IPS-15b (cell line): ENCODE results near the gene IFT80.
"Not testable (repeated sequence)": the region's sequence is repeated elsewhere in the genome, so short reads cannot be mapped to it uniquely, and the experiment has no call there.

ENCODE experiments used
- H3K27me3 ChIP-seq: one replicate; pipeline ENCODE4 v1.6.1; 2013; ENCODE audit warnings: low read length; ENCODE audit not compliant: control insufficient read depth, insufficient read depth
- H3K36me3 ChIP-seq: one replicate; pipeline ENCODE4 v1.6.1; 2013; ENCODE audit warnings: low read length; ENCODE audit not compliant: control insufficient read depth, insufficient read depth
- H3K4me1 ChIP-seq: one replicate; pipeline ENCODE4 v1.6.1; 2013; ENCODE audit warnings: mild to moderate bottlenecking, low read length; ENCODE audit not compliant: control insufficient read depth, insufficient read depth
- H3K4me3 ChIP-seq: one replicate; pipeline ENCODE4 v1.5.1; 2013; ENCODE audit warnings: low read depth, low read length
- H3K9ac ChIP-seq: one replicate; pipeline ENCODE4 v1.6.1; 2013; ENCODE audit warnings: low read depth, mild to moderate bottlenecking, low read length
- H3K9me3 ChIP-seq: one replicate; pipeline ENCODE4 v1.6.1; 2013; ENCODE audit warnings: mild to moderate bottlenecking, low read length; ENCODE audit not compliant: control insufficient read depth, insufficient read depth

IFT80 gene

GRCh38 chr3:160331127-160331937 lies 67.7 kb downstream of the IFT80 start:
- H3K27me3 ChIP-seq, result no peaks in the 10 kb centered on the region
- H3K9me3 ChIP-seq, result no peaks in the 10 kb centered on the region
- H3K4me1 ChIP-seq, result no peaks in the 10 kb centered on the region
- H3K36me3 ChIP-seq, result no peaks in the 10 kb centered on the region
- H3K9ac ChIP-seq, result no peak overlapping the region
- no peak overlapping the region for H3K4me3 ChIP-seq

GRCh38 chr3:160330690-160331089 lies 68.3 kb downstream of the IFT80 start:
- Histone ChIP-seq H3K27me3 (no peaks in the 10 kb centered on the region), H3K36me3 (no peaks in the 10 kb centered on the region), H3K9ac (no peak overlapping the region), H3K4me3 (no peak overlapping the region), H3K4me1 (no peaks in the 10 kb centered on the region), H3K9me3 (no peaks in the 10 kb centered on the region)

- H3K36me3 ChIP-seq, result no peaks in the 10 kb centered on the region
- H3K27me3 ChIP-seq, result no peaks in the 10 kb centered on the region
- H3K4me3 ChIP-seq, result no peak overlapping the region
- H3K9ac ChIP-seq, result no peak overlapping the region
- H3K4me1 ChIP-seq, result no peaks in the 10 kb centered on the region
- H3K9me3 ChIP-seq, result no peaks in the 10 kb centered on the region
Observed at GRCh38 chr3:160330109-160330508, 68.9 kb downstream of the IFT80 start.

GRCh38 chr3:160326286-160326685 lies 72.7 kb downstream of the IFT80 start:
- not testable (repeated sequence) for H3K27me3 ChIP-seq, H3K9ac ChIP-seq, H3K9me3 ChIP-seq, H3K36me3 ChIP-seq, H3K4me1 ChIP-seq, H3K4me3 ChIP-seq

GRCh38 chr3:160321821-160322220 lies 77.2 kb downstream of the IFT80 start:
- not testable (repeated sequence) for H3K9me3 ChIP-seq, H3K36me3 ChIP-seq, H3K4me3 ChIP-seq

GRCh38 chr3:160319322-160319721 lies 79.7 kb downstream of the IFT80 start:
- no peak overlapping the region for H3K9ac ChIP-seq
- peaks cover 2% of the 10 kb centered on the region for H3K4me1 ChIP-seq
- H3K27me3 ChIP-seq, result no peaks in the 10 kb centered on the region
- H3K36me3 ChIP-seq, result no peaks in the 10 kb centered on the region
- no peaks in the 10 kb centered on the region for H3K9me3 ChIP-seq
- no peak overlapping the region for H3K4me3 ChIP-seq

More at GRCh38 chr3:160321821-160322220, 77.2 kb downstream of the IFT80 start:
- H3K4me1 ChIP-seq, H3K27me3 ChIP-seq, H3K9ac ChIP-seq: not testable (repeated sequence)

GRCh38 chr3:160314995-160315394 lies 84.0 kb downstream of the IFT80 start:
- H3K36me3 ChIP-seq, result no peaks in the 10 kb centered on the region

GRCh38 chr3:160312014-160312624 lies 86.9 kb downstream of the IFT80 start:
- Histone ChIP-seq H3K4me1 (peaks cover 3% of the 10 kb centered on the region), H3K9me3 (no peaks in the 10 kb centered on the region), H3K9ac (no peak overlapping the region), H3K36me3 (no peaks in the 10 kb centered on the region), H3K4me3 (no peak overlapping the region), H3K27me3 (no peaks in the 10 kb centered on the region)

More at GRCh38 chr3:160314995-160315394, 84.0 kb downstream of the IFT80 start:
- no peak overlapping the region for H3K9ac ChIP-seq
- H3K27me3 ChIP-seq, result no peaks in the 10 kb centered on the region
- H3K9me3 ChIP-seq, result no peaks in the 10 kb centered on the region
- no peak overlapping the region for H3K4me3 ChIP-seq
- H3K4me1 ChIP-seq, result peaks cover 3% of the 10 kb centered on the region

GRCh38 chr3:160302806-160303205 lies 96.2 kb downstream of the IFT80 start:
- no peak overlapping the region for H3K9ac ChIP-seq
- H3K4me1 ChIP-seq, result no peaks in the 10 kb centered on the region
- no peaks in the 10 kb centered on the region for H3K36me3 ChIP-seq
- no peak overlapping the region for H3K4me3 ChIP-seq
- H3K9me3 ChIP-seq, result no peaks in the 10 kb centered on the region
- H3K27me3 ChIP-seq, result no peaks in the 10 kb centered on the region

- Histone ChIP-seq H3K27me3 (no peaks in the 10 kb centered on the region), H3K4me1 (no peaks in the 10 kb centered on the region), H3K9ac (no peak overlapping the region), H3K36me3 (no peaks in the 10 kb centered on the region), H3K4me3 (no peak overlapping the region), H3K9me3 (no peaks in the 10 kb centered on the region)
Observed at GRCh38 chr3:160296591-160296990, 102.4 kb downstream of the IFT80 start.

GRCh38 chr3:160291909-160292299 lies 107.1 kb downstream of the IFT80 start:
- Histone ChIP-seq H3K9ac (no peak overlapping the region), H3K36me3 (no peaks in the 10 kb centered on the region), H3K9me3 (no peaks in the 10 kb centered on the region)

GRCh38 chr3:160291290-160291908 lies 107.6 kb downstream of the IFT80 start:
- H3K9ac ChIP-seq, result no peak overlapping the region
- no peaks in the 10 kb centered on the region for H3K4me1 ChIP-seq
- no peaks in the 10 kb centered on the region for H3K36me3 ChIP-seq
- no peaks in the 10 kb centered on the region for H3K9me3 ChIP-seq
- no peak overlapping the region for H3K4me3 ChIP-seq
- H3K27me3 ChIP-seq, result no peaks in the 10 kb centered on the region

More at GRCh38 chr3:160291909-160292299, 107.1 kb downstream of the IFT80 start:
- Histone ChIP-seq H3K27me3 (no peaks in the 10 kb centered on the region), H3K4me3 (no peak overlapping the region), H3K4me1 (no peaks in the 10 kb centered on the region)
